Transverse colon (tissue), 4 donors: ENCODE measurements around the gene DND1. TPM values are rescaled to one million over a fixed set of nuclear protein-coding genes. Genes with fewer than 3 reads are reported as not detected.

Experiments
- DNase-seq: peaks from one replicate; pipeline ENCODE4 v3.0.0-alpha.2; 2019
- H3K27ac ChIP-seq, 4 donors: fragments of 200-600 bp; sonication (generic); 2 replicates each; pipeline ENCODE4 v1.5.1; 2016 to 2018; ENCODE audit warnings: inconsistent platforms in 4 of 4
- H3K27me3 ChIP-seq: fragments of 200-600 bp; sonication (generic); 2 replicates; pipeline ENCODE4 v1.5.1; 2017; ENCODE audit warnings: inconsistent platforms
- H3K36me3 ChIP-seq, 4 donors: fragments of 200-600 bp; sonication (generic); 2 replicates each; pipeline ENCODE4 v1.5.1; 2017 to 2019; ENCODE audit warnings: inconsistent platforms in 4 of 4
- H3K4me1 ChIP-seq, 4 donors: fragments of 200-600 bp; sonication (generic); 2 replicates each; pipeline ENCODE4 v1.5.1; 2017 to 2020; ENCODE audit warnings: inconsistent platforms in 4 of 4
- H3K4me3 ChIP-seq, 4 donors: fragments of 200-600 bp; sonication (generic); 1 replicate in 1 of 4; 2 replicates in 3 of 4; pipeline versions ENCODE4 v1.5.1 to v1.6.1; 2017 to 2019; ENCODE audit warnings: inconsistent platforms in 4 of 4
- H3K9me3 ChIP-seq, 2 donors: fragments of 200-600 bp; sonication (generic); 2 replicates each; pipeline ENCODE4 v1.5.1; 2017 to 2019; ENCODE audit warnings: inconsistent platforms in 2 of 2
- EP300 ChIP-seq: sonication (generic); formaldehyde crosslinking; IDR thresholded peaks from one replicate; pipeline ENCODE4 v1.6.1; 2017; ENCODE audit warnings: antibody characterized with exemption, low read depth
- POLR2A ChIP-seq: fragments of 450-650 bp; IDR thresholded peaks from one replicate; pipeline ENCODE4 v1.6.1; 2016; ENCODE audit warnings: antibody characterized with exemption, mild to moderate bottlenecking, moderate library complexity
- POLR2AphosphoS5 ChIP-seq, 3 donors: sonication (generic); formaldehyde crosslinking; IDR thresholded peaks; one replicate each; pipeline ENCODE4 v1.6.1; 2016; ENCODE audit warnings: antibody characterized with exemption in 3 of 3
- WGBS, 2 donors: methylation state at CpG; one replicate each; pipeline ENCODE4 v1.1.5; 2018; ENCODE audit warnings: low coverage in 1 of 2; 5-methylcytosine and 5-hydroxymethylcytosine counted together
- in situ Hi-C, 4 donors: fragments of 200-750 bp; cut with MboI; loops; one replicate each; pipeline versions ENCODE4 v1.15.0 to v1.15.1; 2017; ENCODE audit warnings: low sequenced_read_pairs in 3 of 4, low pct_ligation_motif_present in 1 of 4, low pct_unique_long_range_greater_than_20kb in 1 of 4
- intact Hi-C: fragments of 100-400 bp; cut with DNase I; formaldehyde crosslinking; loops from one replicate; pipeline ENCODE4 v1.15.1; 2023; ENCODE audit warnings: low total_unique reads
- total RNA-seq, 4 donors: library from RNA; depleted of rRNA; stranded (reverse); fragments of >200 nt; gene quantifications; one replicate each; pipeline ENCODE4 v1.1.0, GENCODE V29; 2016
- TF ChIP-seq, protein P1 (sequence below), 5 experiments: fragments of 200-600 bp in 3 of 5; fragments of 450-650 bp in 2 of 5; sonication (generic) in 3 of 5; IDR thresholded peaks; 1 replicate in 2 of 5; 2 replicates in 3 of 5; pipeline ENCODE4 v1.5.1; 2016 to 2017; ENCODE audit warnings: antibody characterized with exemption in 5 of 5, inconsistent platforms in 3 of 5, mild to moderate bottlenecking in 2 of 5, moderate library complexity in 1 of 5

DND1 gene
- total RNA-seq, 4 donors from 2014 or later, result 0.40 to 4.9 (median 2.3) TPM

DNA sequence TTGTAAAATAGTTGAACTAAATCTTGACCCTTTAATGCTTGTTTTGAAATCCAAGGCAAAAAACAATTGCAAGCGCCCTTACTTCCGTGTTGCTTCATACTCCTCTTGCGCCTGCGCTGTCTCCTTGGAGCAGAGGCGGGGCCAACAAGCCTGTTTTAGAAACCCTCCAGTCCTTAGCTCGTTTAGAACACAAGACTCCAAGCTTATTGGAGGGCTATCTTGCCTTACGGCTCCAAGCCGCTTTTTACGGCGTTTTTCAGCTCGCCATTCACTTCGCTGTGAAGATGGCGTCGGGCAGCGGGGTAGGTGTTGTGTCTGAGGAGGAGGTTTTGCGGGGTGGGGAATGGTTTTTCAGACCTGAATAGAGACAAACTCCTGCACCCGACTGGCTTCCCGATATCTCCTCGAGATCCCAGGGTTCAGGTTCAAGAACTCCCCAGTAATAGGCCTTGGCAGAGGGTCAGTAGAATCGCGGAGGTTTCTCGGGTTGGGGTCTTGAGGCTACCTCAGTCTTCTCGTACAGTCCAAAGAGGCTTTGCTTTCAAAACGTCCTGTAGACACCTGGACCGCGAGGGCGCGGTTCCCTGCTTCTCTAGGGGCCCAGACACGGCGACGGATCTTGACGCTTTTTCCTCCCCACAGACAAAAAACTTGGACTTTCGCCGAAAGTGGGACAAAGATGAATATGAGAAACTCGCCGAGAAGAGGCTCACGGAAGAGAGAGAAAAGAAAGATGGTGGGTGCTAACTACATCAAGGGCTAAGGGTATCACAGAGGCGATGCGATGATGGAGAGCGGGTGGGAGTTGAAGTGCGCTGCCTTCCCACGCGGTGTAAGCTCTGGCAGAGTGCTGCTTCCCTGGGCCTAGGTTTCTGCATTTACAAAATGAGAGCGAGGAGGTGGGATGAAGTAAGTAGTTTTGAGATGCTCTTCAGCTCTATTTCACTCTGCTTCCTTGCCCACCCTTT, 27.1 kb upstream of the DND1 start, which contains the start of gene ZMAT2:
TSS of gene ZMAT2 (plus strand) at position 271 of the 968 bp plus-strand sequence. CDS start at position 285, 14 bp downstream.
- H3K36me3 ChIP-seq, result peaks cover 0 to 63% (median 31%) of the 10 kb centered on the region in 4 donors
- TF ChIP-seq POLR2AphosphoS5 (IDR thresholded peaks at IDR 0.05), result peak; percentile 87 to 93 (median 92)
- peak; percentile 84 for TF ChIP-seq POLR2A
- TF ChIP-seq, protein P1, sequence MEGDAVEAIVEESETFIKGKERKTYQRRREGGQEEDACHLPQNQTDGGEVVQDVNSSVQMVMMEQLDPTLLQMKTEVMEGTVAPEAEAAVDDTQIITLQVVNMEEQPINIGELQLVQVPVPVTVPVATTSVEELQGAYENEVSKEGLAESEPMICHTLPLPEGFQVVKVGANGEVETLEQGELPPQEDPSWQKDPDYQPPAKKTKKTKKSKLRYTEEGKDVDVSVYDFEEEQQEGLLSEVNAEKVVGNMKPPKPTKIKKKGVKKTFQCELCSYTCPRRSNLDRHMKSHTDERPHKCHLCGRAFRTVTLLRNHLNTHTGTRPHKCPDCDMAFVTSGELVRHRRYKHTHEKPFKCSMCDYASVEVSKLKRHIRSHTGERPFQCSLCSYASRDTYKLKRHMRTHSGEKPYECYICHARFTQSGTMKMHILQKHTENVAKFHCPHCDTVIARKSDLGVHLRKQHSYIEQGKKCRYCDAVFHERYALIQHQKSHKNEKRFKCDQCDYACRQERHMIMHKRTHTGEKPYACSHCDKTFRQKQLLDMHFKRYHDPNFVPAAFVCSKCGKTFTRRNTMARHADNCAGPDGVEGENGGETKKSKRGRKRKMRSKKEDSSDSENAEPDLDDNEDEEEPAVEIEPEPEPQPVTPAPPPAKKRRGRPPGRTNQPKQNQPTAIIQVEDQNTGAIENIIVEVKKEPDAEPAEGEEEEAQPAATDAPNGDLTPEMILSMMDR (IDR thresholded peaks at IDR 0.05), result no peak
- intact Hi-C loops, result no loop called here

DNA sequence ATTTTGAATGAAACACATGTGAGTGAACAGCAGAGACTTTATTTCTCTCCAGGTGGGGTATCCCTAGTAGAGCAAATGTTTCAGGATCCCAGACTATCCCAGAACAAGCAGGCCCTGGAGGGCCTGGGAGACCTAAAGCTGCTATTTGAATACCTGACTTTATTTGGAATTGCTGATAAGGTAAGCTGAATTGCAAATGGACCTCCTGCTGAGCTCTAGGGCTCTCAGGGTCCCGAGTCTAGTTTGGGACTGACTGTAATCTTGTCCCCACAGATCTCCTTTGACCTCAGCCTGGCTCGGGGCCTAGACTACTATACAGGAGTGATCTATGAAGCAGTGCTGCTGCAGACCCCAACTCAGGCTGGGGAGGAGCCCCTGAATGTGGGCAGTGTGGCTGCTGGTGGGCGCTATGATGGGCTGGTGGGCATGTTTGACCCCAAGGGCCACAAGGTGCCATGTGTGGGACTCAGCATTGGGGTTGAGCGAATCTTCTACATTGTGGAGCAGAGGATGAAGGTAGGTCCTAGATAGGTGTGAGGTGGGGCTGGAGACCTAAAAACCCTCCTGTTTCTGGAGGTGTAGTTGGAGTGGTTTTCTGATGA, 23.6 kb upstream of the DND1 start:
- 98% methylated on average over 4 of the region's 4 CpGs; no CpG with 5 or more reads in 1 of the 2 donors for WGBS, 2 donors
- no peaks in the 10 kb centered on the region for H3K9me3 ChIP-seq
- in situ Hi-C loops (loop anchor here in 1 of 4 donors (25.0 kb wide), 1 partner anchor 285 kb away; the partner anchor contains the start of gene ANKHD1), intact Hi-C loops (no loop called here)
- H3K4me1 ChIP-seq, result peaks cover 7 to 35% (median 17%) of the 10 kb centered on the region in 4 donors
- H3K4me3 ChIP-seq, result no peak overlapping the region
- H3K27me3 ChIP-seq, result no peaks in the 10 kb centered on the region
- H3K27ac ChIP-seq, result no peak overlapping the region
- TF ChIP-seq EP300 (no peak), POLR2A (no peak), POLR2AphosphoS5 (IDR thresholded peaks at IDR 0.05) (no peak)
- TF ChIP-seq, protein P1 (IDR thresholded peaks at IDR 0.05), result no peak
- H3K36me3 ChIP-seq, result peaks cover 0 to 54% (median 24%) of the 10 kb centered on the region in 4 donors
- no peak for DNase-seq

More for the DNA sequence above, 27.1 kb upstream of the DND1 start, which contains the start of gene ZMAT2:
- H3K9me3 ChIP-seq, result no peaks in the 10 kb centered on the region
- DNase-seq, result peak; percentile 97
- peaks cover 0 to 18% (median 12%) of the 10 kb centered on the region in 4 donors for H3K4me1 ChIP-seq
- H3K27me3 ChIP-seq, result no peaks in the 10 kb centered on the region
- peak within 1 kb of the TSS; percentile 47 to 97 (median 72) for H3K4me3 ChIP-seq
- in situ Hi-C loops, result loop anchor here in 1 of 4 donors (10.0 to 25.0 kb wide), 2 partner anchors 136 to 463 kb away; partner anchors contain the start of genes APBB3 and SLC35A4
- peak within 1 kb of the TSS; percentile 65 to 88 (median 82) for H3K27ac ChIP-seq
- WGBS, 2 donors, result 0 to 1% methylated on average over 12 to 44 of the region's 44 CpGs

DNA sequence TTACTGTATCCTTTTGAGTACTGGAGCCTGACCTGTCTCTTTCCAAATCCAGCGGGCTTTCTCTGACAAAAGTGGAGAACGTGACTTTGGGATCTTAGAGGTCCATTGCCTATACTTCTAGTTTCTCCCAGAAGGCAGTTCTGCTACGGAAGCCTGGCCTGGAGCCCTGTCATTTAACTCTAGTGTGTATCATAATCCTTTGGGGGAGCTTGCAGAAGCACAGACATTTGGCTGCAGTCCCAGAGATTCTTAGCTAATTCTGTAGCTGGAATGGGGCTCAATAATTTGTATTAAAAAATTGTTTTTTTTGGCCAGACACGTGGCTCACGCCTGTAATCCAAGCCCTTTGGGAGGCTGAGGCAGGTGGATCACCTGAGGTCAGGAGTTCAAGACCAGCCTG, 20.9 kb upstream of the DND1 start:
- Histone ChIP-seq H3K27me3 (no peaks in the 10 kb centered on the region), H3K4me1 (peaks cover 14 to 30% (median 16%) of the 10 kb centered on the region in 4 donors), H3K36me3 (peaks cover 0 to 52% (median 24%) of the 10 kb centered on the region in 4 donors), H3K9me3 (no peaks in the 10 kb centered on the region), H3K4me3 (no peak overlapping the region), H3K27ac (no peak overlapping the region)
- no peak for TF ChIP-seq POLR2A
- no peak for TF ChIP-seq POLR2AphosphoS5 (IDR thresholded peaks at IDR 0.05)
- TF ChIP-seq EP300, result no peak
- TF ChIP-seq, protein P1 (IDR thresholded peaks at IDR 0.05), result no peak
- intact Hi-C loops, result no loop called here
- no peak for DNase-seq
- 77 to 83% methylated on average over 2 to 5 of the region's 5 CpGs for WGBS, 2 donors
- in situ Hi-C loops, result loop anchor here in 1 of 4 donors (25.0 kb wide), 1 partner anchor 282 kb away; the partner anchor contains the start of gene ANKHD1
